Embryonic facial prominence (tissue), 1 donor: ENCODE measurements around the gene ITGB3BP.

Experiments used
- DNase-seq: peaks from one replicate; pipeline ENCODE4 v3.0.0-alpha.2; 2016; ENCODE audit errors: extremely low spot score

ITGB3BP gene

DNA sequence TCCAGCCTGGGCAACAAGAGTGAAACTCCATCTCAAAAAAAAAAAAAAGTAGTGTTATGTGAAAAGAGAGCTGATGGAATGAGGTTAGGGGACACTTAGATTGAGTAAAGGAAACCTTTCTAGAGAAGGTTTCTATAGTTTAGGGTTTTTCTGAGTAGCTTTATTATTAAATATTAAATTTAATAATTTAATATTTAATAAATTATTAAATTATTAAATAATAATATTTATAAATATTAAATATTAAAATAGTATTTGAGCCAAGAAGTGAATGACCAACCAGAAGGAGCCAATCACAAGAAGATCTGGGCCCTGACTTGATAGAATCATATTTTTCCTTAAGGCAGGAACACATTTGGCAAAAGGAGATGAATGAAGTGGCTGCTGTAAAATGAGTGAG, 104.9 kb downstream of the ITGB3BP start:
- no peak for DNase-seq

GRCh38 chr1:63414691-63415365, 108.2 kb downstream of the ITGB3BP start:
- DNase-seq = no peak

DNA sequence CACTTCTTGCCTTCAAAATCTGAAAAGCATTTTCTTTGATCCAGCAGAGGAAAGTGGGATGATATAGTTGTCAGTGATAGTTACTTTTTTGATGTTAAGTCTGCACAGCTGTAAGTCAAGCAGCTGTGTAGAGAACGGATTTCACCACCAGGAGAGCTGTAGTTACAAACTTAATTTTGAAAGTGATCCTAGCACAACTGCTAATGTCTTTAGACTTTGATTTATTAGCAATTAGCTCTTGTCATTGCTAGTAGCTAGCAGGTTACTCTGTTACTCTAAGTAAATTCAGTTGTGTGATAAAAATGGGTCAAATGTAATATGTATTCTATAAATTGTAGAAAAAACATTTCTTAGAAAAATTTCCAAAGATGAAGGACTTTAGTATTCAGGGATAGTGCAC, 109.6 kb downstream of the ITGB3BP start:
- no peak for DNase-seq

GRCh38 chr1:63411066-63411465, 112.0 kb downstream of the ITGB3BP start:
- DNase-seq = no peak

DNA sequence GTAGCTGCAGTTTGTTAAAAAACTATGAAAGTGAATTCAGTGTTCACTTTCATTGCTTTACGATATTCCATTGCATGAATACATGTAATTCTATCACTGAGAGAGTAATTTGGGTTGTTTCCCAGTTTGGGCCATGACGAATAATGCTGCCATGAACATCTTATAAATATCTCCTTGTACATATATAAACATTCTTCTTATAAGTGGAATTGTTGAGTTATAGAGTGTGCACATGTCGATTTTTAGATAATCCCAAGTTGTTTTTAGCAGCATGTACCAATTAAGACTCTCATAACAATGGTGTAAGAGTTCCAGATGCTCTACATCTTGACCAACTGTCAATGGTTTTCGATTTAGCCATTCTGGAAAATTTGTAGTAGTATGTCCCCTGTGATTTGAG, 114.7 kb downstream of the ITGB3BP start:
- no peak for DNase-seq

DNA sequence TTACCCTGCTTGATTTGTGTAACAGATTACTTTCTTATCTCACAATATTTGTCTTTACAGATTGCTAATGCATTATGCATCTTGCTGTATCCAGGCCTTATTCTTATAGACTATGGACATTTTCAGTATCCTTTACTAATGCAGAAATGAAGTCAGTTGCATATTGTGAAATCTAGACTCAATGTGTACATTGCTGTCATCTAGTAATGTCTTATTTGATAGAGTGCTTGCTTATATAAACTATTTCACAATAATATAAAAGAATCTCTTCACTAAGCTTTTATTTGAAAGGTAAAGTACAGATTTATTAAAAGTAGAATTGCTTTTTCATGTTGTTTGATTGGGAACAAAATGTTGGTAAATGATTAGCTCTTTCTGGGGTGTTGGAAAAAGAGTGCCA, 116.0 kb downstream of the ITGB3BP start:
- DNase-seq = no peak

- DNase-seq = no peak
Observed at GRCh38 chr1:63405987-63406386, 117.0 kb downstream of the ITGB3BP start.

GRCh38 chr1:63405021-63405420, 118.0 kb downstream of the ITGB3BP start:
- DNase-seq = no peak

DNA sequence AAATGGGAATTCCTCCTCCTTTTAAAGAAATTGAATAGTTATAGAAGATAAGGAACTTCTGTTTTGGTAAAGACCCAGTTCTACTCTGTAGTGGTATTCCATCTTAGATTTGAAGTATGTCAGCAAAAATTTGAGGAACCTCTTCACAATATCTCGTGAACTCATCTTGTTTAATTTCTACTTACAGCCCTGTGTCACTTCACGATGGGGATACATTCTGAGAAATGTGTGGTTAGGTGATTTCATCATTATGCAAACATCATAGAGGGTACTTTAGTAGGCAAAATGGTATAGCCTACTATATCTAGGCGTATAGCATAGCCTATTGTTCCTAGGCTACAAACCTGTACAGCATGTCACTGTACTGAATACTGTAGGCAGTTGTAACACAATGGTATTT, 119.6 kb downstream of the ITGB3BP start:
- no peak for DNase-seq

- no peak for DNase-seq
Observed at GRCh38 chr1:63401945-63402344, 121.1 kb downstream of the ITGB3BP start.
